Upper lobe of left lung (tissue), 4 donors: ENCODE data around the gene ADK.

ENCODE experiments used
- CTCF ChIP-seq, 6 experiments: fragments of 450-650 bp in 4 of 6; fragments of 200-600 bp in 2 of 6; sonication (generic) in 2 of 6; IDR thresholded peaks; one replicate each; pipeline ENCODE4 v1.5.1; 2016 to 2019; ENCODE audit warnings: antibody characterized with exemption in 6 of 6
- EP300 ChIP-seq, 4 donors: sonication (generic); formaldehyde crosslinking; IDR thresholded peaks; one replicate each; pipeline ENCODE4 v1.5.1; 2017; ENCODE audit warnings: antibody characterized with exemption in 4 of 4, control low read depth in 2 of 4
- POLR2A ChIP-seq, 4 donors: fragments of 450-650 bp; IDR thresholded peaks; one replicate each; pipeline ENCODE4 v1.5.1; 2016 to 2017; ENCODE audit warnings: antibody characterized with exemption in 4 of 4, mild to moderate bottlenecking in 2 of 4
- POLR2AphosphoS5 ChIP-seq, 2 donors: sonication (generic); formaldehyde crosslinking; IDR thresholded peaks; one replicate each; pipeline ENCODE4 v1.5.1; 2017; ENCODE audit warnings: antibody characterized with exemption in 2 of 2

- TF ChIP-seq CTCF (IDR thresholded peaks at IDR 0.05): no peak
- TF ChIP-seq POLR2AphosphoS5 (IDR thresholded peaks at IDR 0.05): no peak
- no peak for TF ChIP-seq POLR2A (IDR thresholded peaks at IDR 0.05)
- TF ChIP-seq EP300 (IDR thresholded peaks at IDR 0.05): no peak
Observed at GRCh38 chr10:74640134-74640921, 489.3 kb downstream of the ADK start.
